GM12892 (cell line): ENCODE results near the gene PDZD2.
"Not testable (repeated sequence)": the region's sequence is repeated elsewhere in the genome, so short reads cannot be mapped to it uniquely, and the experiment has no call there.

Experiments
- DNase-seq: peaks from one replicate; pipeline ENCODE4 v3.0.0; 2011; ENCODE audit not compliant: insufficient read length
- FAIRE-seq: peaks from 2 replicates; lab custom pipeline; 2011; peaks lifted over from hg19 to GRCh38; lab: Jason Lieb, UNC
- POLR2A ChIP-seq: IDR thresholded peaks from 2 replicates; pipeline ENCODE4 v1.6.1; 2011; ENCODE audit warnings: low read depth, low read length, control low read depth
- POLR2AphosphoS5 ChIP-seq: IDR thresholded peaks from 2 replicates; pipeline ENCODE4 v1.6.1; 2011; ENCODE audit warnings: low read depth, low read length, control low read depth
- TAF1 ChIP-seq: IDR thresholded peaks from 2 replicates; pipeline ENCODE4 v1.6.1; 2011; ENCODE audit warnings: low read depth, mild to moderate bottlenecking, control low read depth, low read length, borderline replicate concordance

Gene PDZD2

DNA sequence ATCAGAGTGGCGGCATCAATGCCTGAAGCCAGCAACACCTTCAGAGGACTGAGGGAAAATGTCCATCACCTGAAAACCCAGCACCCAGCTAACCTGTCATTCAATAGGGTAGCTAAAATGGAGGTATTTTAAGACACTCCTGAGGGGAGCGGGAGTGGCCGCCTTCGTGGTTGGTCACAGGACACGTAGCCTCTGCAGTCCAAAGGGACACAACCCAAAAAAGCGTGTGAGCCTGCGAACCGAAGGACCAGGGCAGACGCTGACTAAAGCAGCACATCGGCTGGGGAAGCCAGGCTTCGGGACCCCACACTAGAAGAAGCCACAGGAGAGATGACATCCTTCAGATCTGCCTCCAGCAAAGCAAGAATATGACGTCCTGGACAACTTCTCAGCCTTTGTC lies 464.6 kb downstream of the PDZD2 start:
- DNase-seq = no peak
- no peak for FAIRE-seq
- TF ChIP-seq TAF1 (no peak), POLR2A (no peak), POLR2AphosphoS5 (no peak)

DNA sequence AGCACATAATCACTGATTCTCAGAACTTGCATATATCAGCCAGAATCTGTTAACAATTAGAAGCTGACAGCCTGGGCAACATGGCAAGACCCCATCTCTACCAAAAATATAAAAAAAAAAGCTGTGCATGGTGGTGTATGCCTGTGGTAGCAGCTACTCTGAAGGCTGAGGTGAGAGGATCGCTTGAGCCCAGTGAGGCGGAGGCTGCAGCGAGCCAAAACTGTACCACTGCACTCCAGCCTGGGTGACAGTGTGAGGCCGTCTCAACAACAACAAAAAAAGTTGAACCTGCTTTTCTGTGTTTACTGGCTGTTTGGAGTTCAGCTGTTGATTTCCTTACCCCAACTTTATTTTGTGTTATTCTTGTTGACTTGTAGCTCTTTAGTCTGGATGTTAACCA lies 468.4 kb downstream of the PDZD2 start:
- TF ChIP-seq TAF1 = no peak
- no peak for TF ChIP-seq POLR2A
- TF ChIP-seq POLR2AphosphoS5 = no peak
- DNase-seq (no peak), FAIRE-seq (no peak)

DNA sequence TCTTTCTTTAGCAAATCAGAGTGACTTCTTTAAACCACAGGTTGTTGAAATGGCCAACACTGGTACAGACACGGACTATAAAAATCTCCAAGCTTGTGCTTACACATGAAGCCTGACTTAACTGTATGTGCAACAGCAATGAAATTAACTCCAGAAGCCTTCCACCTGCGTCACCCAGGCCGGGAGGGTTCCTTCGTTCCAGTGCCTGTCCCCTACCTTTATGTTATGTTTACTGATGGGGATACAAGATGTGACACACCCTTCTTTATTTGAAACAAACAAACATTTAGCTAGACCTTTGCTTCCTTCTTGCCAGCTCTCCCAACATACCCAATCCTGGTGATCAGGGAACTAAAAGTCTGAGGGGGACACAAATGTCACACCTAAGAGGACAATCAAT lies 469.2 kb downstream of the PDZD2 start:
- DNase-seq (no peak), FAIRE-seq (no peak)
- TF ChIP-seq TAF1 (no peak), POLR2A (no peak), POLR2AphosphoS5 (no peak)

DNA sequence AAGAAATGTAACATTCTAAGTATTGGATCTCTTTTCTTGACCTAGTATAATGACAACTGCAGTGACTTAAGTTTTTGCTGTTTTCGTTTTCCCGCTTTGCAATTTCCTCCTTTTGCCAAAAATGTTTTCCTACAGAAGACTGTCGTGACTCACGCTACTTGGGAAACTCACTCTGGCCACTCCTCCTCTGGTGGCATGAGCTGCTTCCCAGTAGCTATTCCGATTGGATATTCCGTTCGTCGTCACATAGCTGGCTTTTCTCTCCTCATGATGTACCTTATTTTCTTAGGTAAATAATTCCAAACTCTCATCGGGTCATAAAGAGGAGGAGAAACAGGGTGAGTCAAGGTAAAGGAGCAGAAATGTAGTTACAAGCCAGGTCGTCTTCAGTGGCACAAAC lies 470.3 kb downstream of the PDZD2 start:
- FAIRE-seq (no peak), DNase-seq (no peak)
- TF ChIP-seq TAF1 = no peak

DNA sequence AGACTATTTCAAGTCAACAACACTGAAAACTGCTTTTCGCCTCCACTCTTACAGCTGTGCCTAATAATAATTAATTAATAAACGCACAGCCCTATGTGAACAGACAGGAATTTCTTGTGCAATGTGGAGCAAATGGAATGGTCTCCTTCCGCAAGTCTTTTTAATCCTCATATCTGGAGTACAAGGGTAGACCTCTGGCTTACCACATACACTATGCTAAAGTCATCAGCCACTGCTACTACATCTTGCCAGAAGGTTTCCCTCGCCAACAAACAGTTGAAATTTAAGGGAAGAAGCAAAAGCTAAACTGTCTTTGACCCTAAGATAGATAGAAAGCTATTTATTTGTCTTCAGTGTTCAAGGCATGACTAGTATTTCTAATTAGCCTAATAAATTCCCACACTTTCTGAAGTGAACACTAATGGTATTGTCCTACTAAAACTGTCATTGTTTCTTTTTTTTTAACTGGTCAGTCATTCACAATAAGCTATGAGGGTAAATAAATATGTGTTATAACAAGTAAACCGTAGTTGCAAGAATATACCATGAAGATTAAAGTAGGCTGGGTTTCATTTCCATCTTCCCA lies 471.3 kb downstream of the PDZD2 start:
- no peak for DNase-seq
- TF ChIP-seq TAF1 (no peak), POLR2AphosphoS5 (no peak), POLR2A (no peak)
- FAIRE-seq = no peak

DNA sequence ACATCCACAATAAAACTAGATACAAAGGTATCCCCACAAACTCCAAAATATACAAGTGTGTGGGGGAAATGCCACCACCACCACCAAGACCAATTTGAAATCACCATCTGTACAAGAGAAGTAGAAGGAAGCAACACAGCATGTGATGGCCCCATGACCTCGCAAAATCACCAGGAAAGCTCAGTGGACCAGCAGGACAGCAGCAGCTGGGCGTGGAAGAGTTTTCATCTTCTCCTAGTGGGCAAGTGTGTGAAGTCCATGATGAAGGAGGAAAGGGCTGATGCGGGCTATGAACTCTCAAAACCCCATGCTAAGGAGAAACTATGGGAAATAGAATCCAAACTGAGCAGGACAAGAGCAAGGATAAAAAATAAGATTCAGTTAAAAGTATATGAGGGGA lies 477.1 kb downstream of the PDZD2 start:
- DNase-seq = no peak
- TF ChIP-seq POLR2AphosphoS5 (no peak), POLR2A (no peak), TAF1 (no peak)
- no peak for FAIRE-seq

DNA sequence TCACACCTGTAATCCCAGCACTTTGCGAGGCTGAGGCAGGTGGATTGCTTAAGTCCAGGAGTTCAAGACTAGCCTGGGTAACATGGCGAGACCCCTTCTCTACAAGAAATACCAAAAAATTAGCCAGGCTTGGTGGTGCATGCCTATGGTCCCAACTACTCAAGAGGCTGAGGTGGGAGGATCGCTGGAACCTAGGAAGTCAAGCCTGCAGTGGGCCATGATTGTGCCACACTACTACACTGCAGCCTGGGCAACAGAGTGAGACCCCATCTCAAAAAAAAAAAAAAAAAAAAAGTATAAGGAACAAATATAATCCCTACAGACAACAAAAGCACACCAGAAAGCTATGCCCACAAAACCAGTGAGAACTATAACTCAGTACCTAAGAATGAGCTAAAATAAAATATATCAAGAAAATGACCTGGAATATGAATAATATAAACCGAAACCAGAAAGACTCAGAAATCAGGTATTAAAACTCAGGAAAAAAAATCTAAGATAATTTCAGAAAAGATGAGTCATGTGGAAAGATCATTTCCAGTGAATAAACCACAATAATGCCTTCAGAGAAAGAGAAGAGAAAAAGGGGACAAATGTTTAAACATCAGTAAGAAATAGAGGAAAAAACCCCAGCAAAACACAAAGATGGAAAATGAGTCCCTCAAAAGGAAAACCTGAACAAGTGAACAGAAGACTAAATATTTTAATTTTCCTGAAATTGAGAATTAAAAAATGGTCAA lies 477.8 kb downstream of the PDZD2 start:
- no peak for FAIRE-seq
- TF ChIP-seq POLR2A (no peak), TAF1 (no peak), POLR2AphosphoS5 (no peak)
- DNase-seq = no peak

DNA sequence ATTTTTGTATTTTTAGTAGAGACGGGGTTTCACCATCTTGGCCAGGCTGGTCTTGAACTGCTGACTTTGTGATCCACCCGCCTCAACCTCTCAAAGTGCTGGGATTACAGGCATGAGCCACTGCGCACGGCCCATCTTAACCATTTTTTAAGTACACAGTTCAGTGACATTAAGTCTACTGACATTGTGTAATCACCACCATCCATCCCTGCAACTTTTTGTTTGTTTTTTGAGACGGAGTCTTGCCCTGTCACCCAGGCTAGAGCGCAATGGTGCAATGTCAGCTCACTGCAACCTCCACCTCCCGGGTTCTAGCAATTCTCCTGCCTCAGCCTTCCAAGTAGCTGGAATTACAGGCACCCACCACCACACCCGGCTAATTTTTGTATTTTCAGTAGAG lies 480.0 kb downstream of the PDZD2 start:
- DNase-seq, FAIRE-seq: not testable (repeated sequence)

DNA sequence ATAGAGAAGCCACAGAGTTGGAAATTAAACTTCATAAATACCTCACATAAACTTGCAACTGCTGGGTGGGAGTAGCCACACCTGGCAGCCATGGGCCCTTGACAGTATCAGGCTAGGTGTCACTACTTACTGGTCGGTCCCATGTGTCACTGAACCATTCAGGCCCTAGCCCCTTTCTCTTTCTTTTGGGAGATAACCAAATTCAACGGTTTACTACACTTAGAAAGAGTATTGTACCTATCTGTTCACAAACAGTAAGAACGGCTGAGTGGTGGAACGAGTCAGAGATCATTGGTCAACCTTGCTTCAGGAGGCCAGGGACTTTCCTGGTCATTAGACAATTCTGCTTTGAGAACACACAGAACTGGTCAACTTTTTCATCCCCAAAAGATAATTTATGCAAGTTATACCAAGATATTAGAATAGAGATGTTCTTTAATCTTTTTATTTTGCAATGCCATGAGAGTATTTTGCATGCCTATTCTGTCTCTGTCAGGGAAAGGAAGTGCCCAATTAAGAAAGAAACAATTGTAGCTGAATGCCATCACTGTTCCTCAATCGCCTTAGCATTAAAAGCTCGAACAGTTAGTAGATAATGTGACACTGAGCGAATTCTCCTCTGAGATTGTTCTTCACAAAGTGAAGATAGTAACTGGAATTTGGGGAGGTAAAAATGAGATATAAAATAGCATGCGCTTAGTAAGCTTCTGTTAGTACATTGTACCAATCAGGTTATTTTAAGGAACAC lies 484.3 kb downstream of the PDZD2 start:
- FAIRE-seq (no peak), DNase-seq (no peak)
- TF ChIP-seq POLR2AphosphoS5 (no peak), TAF1 (no peak), POLR2A (no peak)

DNA sequence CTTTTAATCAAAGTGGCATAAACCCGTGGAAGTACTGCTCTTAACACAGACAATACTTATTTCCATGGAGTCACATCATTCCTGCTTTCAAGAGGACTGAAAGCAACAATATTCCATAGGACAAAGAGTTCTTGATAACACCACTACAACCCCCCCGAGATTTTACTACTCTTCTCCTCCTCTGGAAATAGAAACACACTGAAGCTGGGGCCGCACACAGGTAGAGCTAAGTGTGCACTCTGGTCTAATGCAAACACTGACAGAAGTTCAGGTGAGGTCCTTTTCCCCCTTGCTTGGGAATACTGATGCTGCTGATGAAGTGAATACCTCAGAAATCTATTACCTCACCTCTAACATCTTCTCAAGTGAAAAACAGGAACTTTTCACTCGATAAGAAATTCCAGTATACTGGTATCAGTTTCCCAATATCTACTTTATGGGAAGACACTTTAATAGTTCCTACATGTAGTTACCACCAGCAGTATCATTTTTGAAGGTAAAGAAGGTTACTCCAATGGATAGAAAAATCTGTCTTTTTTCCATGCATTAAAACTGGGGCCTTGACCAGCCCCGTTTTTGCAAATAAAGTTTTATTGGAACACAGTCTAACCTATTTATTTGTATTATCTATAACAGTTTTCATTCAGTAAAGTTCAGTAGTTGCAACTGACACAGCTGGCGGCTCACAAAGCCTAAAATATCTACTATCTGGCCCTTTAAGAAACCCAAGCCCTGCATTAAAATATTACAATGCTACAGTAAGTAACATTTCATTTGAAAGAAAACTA lies 485.2 kb downstream of the PDZD2 start:
- no peak for DNase-seq

DNA sequence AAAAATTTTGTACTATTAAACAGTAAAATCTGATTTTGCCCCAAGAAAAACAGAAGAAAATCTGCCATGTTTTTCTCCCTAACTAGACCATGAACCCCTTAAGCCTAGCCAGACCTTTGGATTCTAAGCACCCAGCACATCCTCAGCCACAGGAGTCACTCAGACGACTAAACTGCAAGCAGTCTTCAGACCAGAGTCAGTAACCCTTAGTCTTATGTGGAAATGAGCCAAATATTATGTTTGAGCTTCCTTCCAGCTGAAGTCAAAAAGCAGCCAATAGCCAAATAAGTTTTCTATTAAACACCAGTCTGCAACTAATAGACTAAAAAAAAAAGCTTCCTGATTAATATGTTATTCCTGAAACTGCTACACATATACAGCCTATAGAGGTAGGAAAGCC lies 487.8 kb downstream of the PDZD2 start:
- TF ChIP-seq POLR2A (no peak), POLR2AphosphoS5 (no peak), TAF1 (no peak)

More for the DNA sequence above, 485.2 kb downstream of the PDZD2 start:
- TF ChIP-seq TAF1 (no peak), POLR2A (no peak), POLR2AphosphoS5 (no peak)
- FAIRE-seq = no peak

More for the DNA sequence above, 487.8 kb downstream of the PDZD2 start:
- FAIRE-seq (no peak), DNase-seq (no peak)
